MM.1S (cell line): ENCODE data around the gene SNX9.

Experiments
- DNase-seq: peaks from one replicate; pipeline ENCODE4 v3.0.0-alpha.2; 2015
- H2AFZ ChIP-seq: fragments of 300-600 bp; sonication (generic); 2 replicates; pipeline ENCODE4 v1.6.0; 2016; ENCODE audit warnings: antibody characterized with exemption, low read length
- H3F3A ChIP-seq: fragments of 300-600 bp; sonication (generic); 2 replicates; pipeline ENCODE4 v1.6.1; 2016; ENCODE audit warnings: mild to moderate bottlenecking, antibody characterized with exemption, low read length, moderate library complexity, mixed read lengths; ENCODE audit not compliant: insufficient read depth
- H3K27ac ChIP-seq: fragments of 300-600 bp; sonication (generic); 2 replicates; pipeline ENCODE4 v1.5.1; 2016; ENCODE audit warnings: mild to moderate bottlenecking, low read length
- H3K27me3 ChIP-seq: fragments of 300-600 bp; sonication (generic); replicated peaks from 2 replicates; pipeline ENCODE4 v1.6.0; 2016; ENCODE audit warnings: low read length; ENCODE audit not compliant: insufficient read depth
- H3K36me3 ChIP-seq: fragments of 300-600 bp; sonication (generic); replicated peaks from 2 replicates; pipeline ENCODE4 v1.6.1; 2016; ENCODE audit warnings: mild to moderate bottlenecking, low read length, mixed read lengths; ENCODE audit not compliant: insufficient read depth
- H3K4me1 ChIP-seq: fragments of 300-600 bp; sonication (generic); 2 replicates; pipeline ENCODE4 v1.6.1; 2016; ENCODE audit warnings: low read length, mixed read lengths
- H3K4me2 ChIP-seq: fragments of 300-600 bp; sonication (generic); 2 replicates; pipeline ENCODE4 v1.6.0; 2016; ENCODE audit warnings: low read depth, low read length
- H3K4me3 ChIP-seq: fragments of 300-600 bp; sonication (generic); 2 replicates; pipeline ENCODE4 v1.5.1; 2016; ENCODE audit warnings: low read length, mixed read lengths
- H3K79me2 ChIP-seq: fragments of 300-600 bp; sonication (generic); 2 replicates; pipeline ENCODE4 v1.6.1; 2016; ENCODE audit warnings: mixed run types, low read length, mixed read lengths
- H3K9ac ChIP-seq: fragments of 300-600 bp; sonication (generic); 2 replicates; pipeline ENCODE4 v1.6.1; 2016; ENCODE audit warnings: low read length, mixed read lengths
- H3K9me2 ChIP-seq: fragments of 300-600 bp; sonication (generic); replicated peaks from 2 replicates; pipeline ENCODE4 v1.6.1; 2016; ENCODE audit warnings: mild to moderate bottlenecking, low read length, mixed read lengths; ENCODE audit not compliant: insufficient read depth
- H3K9me3 ChIP-seq: fragments of 300-600 bp; sonication (generic); replicated peaks from 2 replicates; pipeline ENCODE4 v1.6.1; 2016; ENCODE audit warnings: mild to moderate bottlenecking, low read length, mixed read lengths; ENCODE audit not compliant: insufficient read depth
- H4K20me1 ChIP-seq: fragments of 300-600 bp; sonication (generic); 2 replicates; pipeline ENCODE4 v1.6.1; 2016; ENCODE audit warnings: mild to moderate bottlenecking, low read length, moderate library complexity, mixed read lengths; ENCODE audit not compliant: insufficient read depth
- CTCF ChIP-seq: fragments of 300-600 bp; sonication (generic); IDR thresholded peaks from 2 replicates; pipeline ENCODE4 v1.5.1; 2016; ENCODE audit warnings: antibody characterized with exemption, low read length, mixed read lengths
- EZH2 ChIP-seq: fragments of 300-600 bp; sonication (generic); optimal IDR thresholded peaks from 2 replicates; pipeline ENCODE3; 2017; ENCODE audit warnings: low read depth, mild to moderate bottlenecking, antibody characterized with exemption, low read length, mixed read lengths
- EZH2phosphoT487 ChIP-seq: fragments of 300-600 bp; sonication (generic); IDR thresholded peaks from 2 replicates; pipeline ENCODE4 v1.6.1; 2018; ENCODE audit warnings: antibody characterized with exemption, low read length

SNX9 gene

DNA sequence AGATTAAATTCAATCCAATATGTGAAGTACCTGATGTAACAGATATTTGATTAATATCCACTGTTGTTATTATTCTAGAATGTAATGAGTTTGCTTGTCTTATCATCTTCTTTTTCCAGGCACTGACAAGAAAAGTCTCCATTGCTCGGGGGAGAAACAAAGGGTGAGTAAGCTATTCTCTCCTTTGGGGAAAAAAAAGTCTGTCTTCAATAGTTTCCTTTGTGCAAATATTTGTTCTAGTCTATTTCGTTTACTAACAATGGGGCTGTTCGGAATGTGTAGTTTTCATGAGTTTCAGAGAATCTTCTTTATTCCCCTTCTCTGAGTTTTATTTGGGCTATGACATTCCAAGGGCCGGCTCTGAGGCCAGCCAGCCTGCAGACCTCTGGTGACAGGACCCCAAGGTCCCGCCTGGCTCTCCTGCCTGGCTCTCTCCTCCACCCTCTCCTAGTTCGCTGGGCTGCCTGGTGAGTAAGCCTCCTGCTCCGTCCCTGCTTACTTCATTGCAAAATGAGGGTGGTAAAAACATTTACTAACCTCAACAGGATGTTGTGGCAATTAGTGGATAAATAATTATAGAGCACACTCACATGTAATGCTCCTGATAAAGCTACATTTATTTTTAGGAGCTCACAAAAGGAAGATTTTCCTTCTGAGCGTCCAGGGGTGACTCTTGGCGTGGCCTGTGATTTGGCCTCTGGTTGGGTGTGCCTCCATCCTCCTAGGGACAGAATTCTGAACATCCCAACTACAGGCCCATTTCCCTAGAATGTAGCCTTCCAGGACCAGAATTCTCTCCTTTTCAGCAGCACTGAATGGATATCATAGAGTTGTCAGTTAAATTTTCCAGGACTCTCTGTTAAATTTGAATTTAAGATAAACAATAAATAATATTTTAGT is 43.1 kb upstream of the SNX9 start:
- TF ChIP-seq CTCF = no peak
- no peak for TF ChIP-seq EZH2
- TF ChIP-seq EZH2phosphoT487 = no peak
- H3K79me2 ChIP-seq = no peaks in the 10 kb centered on the region
- no peak for DNase-seq
- no peak overlapping the region for H3K9ac ChIP-seq
- no peaks in the 10 kb centered on the region for H3K9me3 ChIP-seq
- no peaks in the 10 kb centered on the region for H3F3A ChIP-seq
- no peak overlapping the region for H3K4me3 ChIP-seq
- no peak overlapping the region for H3K27ac ChIP-seq
- no peaks in the 10 kb centered on the region for H3K9me2 ChIP-seq
- no peaks in the 10 kb centered on the region for H3K27me3 ChIP-seq
- H4K20me1 ChIP-seq = no peaks in the 10 kb centered on the region
- H2AFZ ChIP-seq = no peak overlapping the region
- no peaks in the 10 kb centered on the region for H3K36me3 ChIP-seq
- no peaks in the 10 kb centered on the region for H3K4me1 ChIP-seq
- H3K4me2 ChIP-seq = no peak overlapping the region

GRCh38 chr6:157785636-157786035 is 37.4 kb upstream of the SNX9 start:
- Histone ChIP-seq H3K9me3 (no peaks in the 10 kb centered on the region), H3K79me2 (no peaks in the 10 kb centered on the region), H3K9me2 (no peaks in the 10 kb centered on the region), H3F3A (no peaks in the 10 kb centered on the region), H3K36me3 (no peaks in the 10 kb centered on the region), H3K4me3 (no peak overlapping the region), H2AFZ (no peak overlapping the region), H3K27me3 (no peaks in the 10 kb centered on the region), H3K4me2 (no peak overlapping the region), H3K27ac (no peak overlapping the region), H4K20me1 (no peaks in the 10 kb centered on the region), H3K9ac (no peak overlapping the region), H3K4me1 (no peaks in the 10 kb centered on the region)
- no peak for TF ChIP-seq EZH2
- no peak for TF ChIP-seq EZH2phosphoT487
- no peak for TF ChIP-seq CTCF
- no peak for DNase-seq

DNA sequence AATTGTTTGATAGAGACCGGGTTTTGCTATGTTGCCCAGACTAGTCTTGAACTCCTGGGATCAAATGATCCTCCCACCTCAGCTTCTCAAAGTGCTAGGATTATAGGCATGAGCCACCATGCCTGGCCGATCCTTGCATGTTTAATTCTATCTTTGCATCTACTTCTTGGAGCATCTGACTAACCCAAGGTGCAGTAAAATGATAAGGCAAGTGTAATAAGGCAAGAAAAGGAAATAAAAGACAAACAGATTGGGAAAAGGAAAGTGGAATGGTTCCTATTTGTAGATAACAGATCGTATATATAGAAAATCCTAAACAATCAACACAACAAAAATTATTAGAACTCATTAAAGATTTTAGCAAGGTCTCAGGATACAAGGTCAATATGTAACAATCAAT is 36.8 kb upstream of the SNX9 start:
- H3K4me3 ChIP-seq = no peak overlapping the region
- H3K9ac ChIP-seq = no peak overlapping the region
- no peak for TF ChIP-seq CTCF
- TF ChIP-seq EZH2 = no peak
- no peak for TF ChIP-seq EZH2phosphoT487

More for the DNA sequence above, 36.8 kb upstream of the SNX9 start:
- Histone ChIP-seq H4K20me1 (no peaks in the 10 kb centered on the region), H3K36me3 (no peaks in the 10 kb centered on the region), H3K27me3 (no peaks in the 10 kb centered on the region), H3K4me2 (no peak overlapping the region), H3K4me1 (no peaks in the 10 kb centered on the region), H3K79me2 (no peaks in the 10 kb centered on the region), H3K9me2 (no peaks in the 10 kb centered on the region), H3K27ac (no peak overlapping the region), H3F3A (no peaks in the 10 kb centered on the region), H3K9me3 (no peaks in the 10 kb centered on the region), H2AFZ (no peak overlapping the region)
- no peak for DNase-seq
